Occipital lobe (tissue), 3 donors: ENCODE results near the gene SRGAP2B. TPM values are rescaled to one million over a fixed set of nuclear protein-coding genes. Genes with fewer than 3 reads are reported as not detected.
"Not testable (repeated sequence)": the region's sequence is repeated elsewhere in the genome, so short reads cannot be mapped to it uniquely, and the experiment has no call there.

Source experiments
- DNase-seq: peaks from one replicate; lab custom pipeline; 2025; lab: John Stamatoyannopoulos, UW
- small RNA-seq: library from RNA; depleted of rRNA; stranded (forward); fragments of <200 nt; gene quantifications from one replicate; pipeline ENCODE3, GENCODE V24; 2014
- total RNA-seq: library from RNA; depleted of rRNA; stranded (reverse); fragments of >200 nt; gene quantifications from one replicate; pipeline ENCODE4 v1.2.3, GENCODE V29; 2014

The SRGAP2B gene
- total RNA-seq, 1 donor from 2014 or later: 61.8 TPM

DNA sequence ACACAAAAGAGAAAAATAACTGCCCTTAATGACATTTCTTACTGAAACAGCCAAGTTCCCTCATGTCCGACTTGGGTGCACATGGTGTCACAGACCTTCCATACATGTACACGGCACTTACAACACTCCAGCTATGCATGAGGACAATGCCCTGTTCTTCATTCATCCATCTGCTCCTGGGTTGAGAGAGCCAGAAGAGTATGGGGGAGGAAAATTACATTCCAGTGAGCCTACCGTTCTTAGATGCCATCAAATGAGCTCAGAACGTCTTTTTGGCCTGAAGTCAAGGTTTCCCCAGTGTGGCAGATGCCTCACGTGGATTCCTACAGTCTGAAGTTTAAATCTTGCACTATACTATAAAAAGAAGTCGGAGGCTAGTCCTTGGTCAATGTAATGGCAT lies 194.3 kb downstream of the SRGAP2B start:
- not testable (repeated sequence) for DNase-seq

- DNase-seq: not testable (repeated sequence)
Measured at GRCh38 chr1:144894454-144895201, 200.5 kb downstream of the SRGAP2B start.

GRCh38 chr1:144893710-144894438 lies 201.3 kb downstream of the SRGAP2B start:
- not testable (repeated sequence) for DNase-seq

DNA sequence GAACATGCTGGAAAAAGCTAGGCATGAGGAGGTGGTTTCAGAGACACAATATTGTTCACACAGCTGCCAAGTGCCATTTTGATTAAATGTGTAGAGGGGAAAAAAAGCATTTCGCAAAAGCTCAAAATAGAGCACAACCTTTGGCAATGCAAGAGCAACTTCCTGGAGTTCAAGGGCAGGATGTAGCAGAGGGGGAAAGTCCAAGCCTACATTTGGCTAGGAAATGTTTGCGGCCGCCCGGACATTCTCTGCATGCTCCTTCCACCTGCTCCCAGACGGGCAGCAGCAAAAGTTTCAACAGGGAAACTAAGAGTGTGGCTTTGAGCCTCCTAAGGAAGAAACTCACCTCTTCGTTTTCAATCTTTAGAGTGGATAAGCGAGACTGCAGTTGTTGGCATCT lies 202.1 kb downstream of the SRGAP2B start:
- DNase-seq: not testable (repeated sequence)

DNA sequence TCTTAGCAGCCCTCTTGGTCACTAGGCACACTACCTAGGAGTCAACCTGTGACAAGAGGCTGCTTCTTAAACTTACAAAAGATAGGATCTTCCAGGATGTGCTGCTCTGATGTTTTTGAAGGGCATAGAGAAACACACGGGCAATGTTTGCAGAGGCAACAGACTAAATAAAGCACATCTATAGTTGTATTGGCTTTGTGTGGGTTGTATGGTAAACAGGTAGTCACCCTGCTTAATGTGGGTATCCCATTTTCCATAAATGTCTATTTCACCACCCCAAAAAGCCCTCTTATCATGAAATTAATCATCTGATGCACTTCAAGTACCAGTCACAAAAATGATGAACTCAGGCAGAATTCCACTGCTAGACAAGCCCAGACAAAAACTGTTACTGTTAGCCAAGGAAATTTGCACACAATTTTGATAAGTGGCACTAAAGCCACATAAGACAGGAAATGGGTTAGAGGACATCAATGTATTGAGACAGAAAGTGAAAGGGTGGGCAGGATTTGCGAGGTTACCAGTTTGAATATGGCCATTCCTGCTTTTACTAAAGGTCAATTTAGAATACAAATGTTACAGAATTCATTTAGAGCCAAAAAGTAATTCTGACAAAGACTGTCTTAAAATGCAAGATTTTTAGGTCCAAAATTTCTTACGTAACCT lies 205.5 kb downstream of the SRGAP2B start:
- DNase-seq: not testable (repeated sequence)

GRCh38 chr1:144883022-144883421 lies 212.1 kb downstream of the SRGAP2B start:
- not testable (repeated sequence) for DNase-seq

GRCh38 chr1:144882343-144882742 lies 212.8 kb downstream of the SRGAP2B start:
- not testable (repeated sequence) for DNase-seq

- not testable (repeated sequence) for DNase-seq
Measured at GRCh38 chr1:144858607-144859006, 236.5 kb downstream of the SRGAP2B start.

Small RNA genes within 50 kb of the gene (small RNA-seq; reads per million reads assigned to genes)
- not detected for gene AC242498.1

Other genes starting within 250 kb of the SRGAP2B start
- gene FAM72D, start 646 bp upstream of the SRGAP2B start, total RNA-seq: 1.1 TPM
- not detected for gene PPIAL4D, start 146.8 kb upstream of the SRGAP2B start, total RNA-seq